ENCODE results near the gene STK26.
"Not testable (repeated sequence)": the region's sequence is repeated elsewhere in the genome, so short reads cannot be mapped to it uniquely, and the experiment has no call there.

Gene STK26

GRCh38 chrX:132098704-132099103 is 75.6 kb downstream of the STK26 start:
- DNase-seq: not testable (repeated sequence)

GRCh38 chrX:132101206-132101605 is 78.1 kb downstream of the STK26 start:
- DNase-seq: no peak

- DNase-seq: no peak
These were observed 78.7 kb downstream of the STK26 start for GRCh38 chrX:132101799-132102198.

- no peak for DNase-seq
These were observed 84.2 kb downstream of the STK26 start for GRCh38 chrX:132107291-132107690.

- DNase-seq: no peak
These were observed 91.5 kb downstream of the STK26 start for GRCh38 chrX:132114607-132115006.

GRCh38 chrX:132115792-132116191 is 92.7 kb downstream of the STK26 start:
- DNase-seq: no peak

- no peak for DNase-seq
These were observed 95.3 kb downstream of the STK26 start for GRCh38 chrX:132118358-132118757.

GRCh38 chrX:132119283-132119682 is 96.2 kb downstream of the STK26 start:
- DNase-seq: no peak

- no peak for DNase-seq
These were observed 96.9 kb downstream of the STK26 start for GRCh38 chrX:132119821-132120515.

GRCh38 chrX:132120913-132121312 is 97.8 kb downstream of the STK26 start:
- DNase-seq: no peak

Measured in effector CD8-positive, alpha-beta T cell (primary cell).